Right cardiac atrium (tissue), 5 donors: ENCODE results near the gene COPZ1. TPM values are rescaled to one million over a fixed set of nuclear protein-coding genes. Genes with fewer than 3 reads are reported as not detected.
A peak's percentile ranks its signal among the peaks of the same experiment; 100 is the strongest.
"Not testable (repeated sequence)": the region's sequence is repeated elsewhere in the genome, so short reads cannot be mapped to it uniquely, and the experiment has no call there.

Source experiments
- ATAC-seq, 2 donors: fragments of 200-7000 bp; cut with Tn5 transposase; one replicate each; pipeline versions ENCODE4 v1.8.0 to v1.9.1; 2020; ENCODE audit warnings: moderate library complexity in 2 of 2, mild to moderate bottlenecking in 1 of 2
- DNase-seq, 3 donors: peaks; one replicate each; pipeline ENCODE4 v3.0.0-alpha.2; 2020
- H3K27ac ChIP-seq: one replicate; pipeline ENCODE4 v1.5.1; 2013; ENCODE audit warnings: mild to moderate bottlenecking, low read length, control low read depth, moderate library complexity
- H3K27me3 ChIP-seq: one replicate; pipeline ENCODE4 v1.6.1; 2013; ENCODE audit not compliant: control insufficient read depth, insufficient read depth
- H3K4me1 ChIP-seq: one replicate; pipeline ENCODE4 v1.6.1; 2013; ENCODE audit warnings: low read length; ENCODE audit not compliant: control insufficient read depth, insufficient read depth
- H3K4me3 ChIP-seq: one replicate; pipeline ENCODE4 v1.5.1; 2013; ENCODE audit warnings: low read length, control low read depth
- H3K9me3 ChIP-seq: one replicate; pipeline ENCODE4 v1.6.1; 2013; ENCODE audit warnings: low read length; ENCODE audit not compliant: control insufficient read depth
- WGBS: extraction: QIAGEN DNeasy Blood & Tissue Kit; methylation state at CpG from one replicate; pipeline ENCODE4 v1.1.7; 2013; 5-methylcytosine and 5-hydroxymethylcytosine counted together
- intact Hi-C, 4 donors: fragments of 100-400 bp; cut with DNase I; formaldehyde crosslinking; loops; one replicate each; pipeline versions ENCODE4 v1.11.0 to v1.14.0; 2022 to 2023
- polyA plus RNA-seq: library from polyadenylated mRNA; stranded (reverse); fragments of 200-250 nt; gene quantifications from one replicate; pipeline ENCODE4 v1.2.3, GENCODE V29; 2013
- total RNA-seq, 4 donors: library from RNA; stranded (reverse); fragmentation: NEBNext Ultra II Directional; extraction: Animal tissue kit (Norgen Biotek cat#: 25700); gene quantifications; one replicate each; pipeline ENCODE4 v1.2.1, GENCODE V29; 2021
- donor health status: healthy with polysubstance abuse.
- donor health status: DM: no; HTN: yes; CAD: no.
- donor health status: DM: no; HTN: no; CAD: no.
- donor health status: DM: no; HTN: yes; CAD: no; lungs with severe emphysema.
- donor health status: DM: yes; HTN: yes; CAD: no.

The COPZ1 gene
- total and polyA plus RNA-seq, 5 donors = 103 to 120 (median 119) TPM

GRCh38 chr12:54284070-54284780 lies 40.7 kb upstream of the COPZ1 start:
- H3K27ac ChIP-seq, DNase-seq, H3K9me3 ChIP-seq, ATAC-seq, H3K27me3 ChIP-seq, H3K4me1 ChIP-seq, H3K4me3 ChIP-seq: not testable (repeated sequence)
- 58% methylated on average over 1 of the region's 2 CpGs for WGBS
- intact Hi-C loops = loop anchor here in 1 of 4 donors (10.0 kb wide), 1 partner anchor 81 kb away; the partner anchor contains the start of gene GPR84

- Histone ChIP-seq H3K27me3 (no peaks in the 10 kb centered on the region), H3K27ac (no peak overlapping the region), H3K4me3 (no peak overlapping the region), H3K9me3 (no peaks in the 10 kb centered on the region), H3K4me1 (peaks cover 3% of the 10 kb centered on the region)
- DNase-seq = no peak
- 49% methylated on average over 5 of the region's 5 CpGs for WGBS
- ATAC-seq = no peak
- intact Hi-C loops = loop anchor here in 1 of 4 donors (10.0 kb wide), 1 partner anchor 79 kb away; the partner anchor contains the start of gene GPR84
These were observed 39.5 kb upstream of the COPZ1 start for GRCh38 chr12:54285150-54286041.

- no peaks in the 10 kb centered on the region for H3K9me3 ChIP-seq
- peak; percentile 21 to 56 for ATAC-seq
- no peak overlapping the region for H3K4me3 ChIP-seq
- 47% methylated on average over 12 of the region's 12 CpGs for WGBS
- no peak for DNase-seq
- H3K27ac ChIP-seq = no peak overlapping the region
- intact Hi-C loops = loop anchor here in 1 of 4 donors (10.0 kb wide), 1 partner anchor 78 kb away; the partner anchor contains the start of gene GPR84
- no peaks in the 10 kb centered on the region for H3K27me3 ChIP-seq
- peaks cover 3% of the 10 kb centered on the region for H3K4me1 ChIP-seq
These were observed 38.6 kb upstream of the COPZ1 start for GRCh38 chr12:54286042-54287030.

- peaks cover 2% of the 10 kb centered on the region for H3K4me1 ChIP-seq
- ATAC-seq (no peak), DNase-seq (no peak)
- no peak overlapping the region for H3K27ac ChIP-seq
- H3K4me3 ChIP-seq = no peak overlapping the region
- H3K27me3 ChIP-seq = no peaks in the 10 kb centered on the region
- no peaks in the 10 kb centered on the region for H3K9me3 ChIP-seq
- 66% methylated on average over 8 of the region's 8 CpGs for WGBS
- intact Hi-C loops = loop anchor here in 1 of 4 donors (10.0 kb wide), 1 partner anchor 77 kb away; the partner anchor contains the start of gene GPR84
These were observed 37.4 kb upstream of the COPZ1 start for GRCh38 chr12:54287261-54288157.

GRCh38 chr12:54292083-54292930 lies 32.6 kb upstream of the COPZ1 start:
- WGBS = 85% methylated on average over 30 of the region's 30 CpGs
- H3K4me3 ChIP-seq = no peak overlapping the region
- DNase-seq = no peak
- H3K9me3 ChIP-seq = no peaks in the 10 kb centered on the region
- no peaks in the 10 kb centered on the region for H3K4me1 ChIP-seq
- intact Hi-C loops = loop anchor here in 1 of 4 donors (10.0 kb wide), 1 partner anchor 72 kb away; the partner anchor contains the start of gene GPR84
- ATAC-seq = no peak
- no peak overlapping the region for H3K27ac ChIP-seq
- no peaks in the 10 kb centered on the region for H3K27me3 ChIP-seq

- no peak overlapping the region for H3K27ac ChIP-seq
- H3K27me3 ChIP-seq = no peaks in the 10 kb centered on the region
- DNase-seq = no peak
- no peaks in the 10 kb centered on the region for H3K9me3 ChIP-seq
- intact Hi-C loops = loop anchor here in 1 of 4 donors (10.0 kb wide), 1 partner anchor 72 kb away; the partner anchor contains the start of gene GPR84
- no peak for ATAC-seq
- H3K4me3 ChIP-seq = no peak overlapping the region
- H3K4me1 ChIP-seq = no peaks in the 10 kb centered on the region
- WGBS = 98% methylated on average over 7 of the region's 7 CpGs
These were observed 32.0 kb upstream of the COPZ1 start for GRCh38 chr12:54292931-54293241.

- intact Hi-C loops = loop anchor here in 1 of 4 donors (10.0 kb wide), 1 partner anchor 70 kb away; the partner anchor contains the start of gene GPR84
- Histone ChIP-seq H3K4me1 (no peaks in the 10 kb centered on the region), H3K27ac (no peak overlapping the region), H3K27me3 (no peaks in the 10 kb centered on the region), H3K4me3 (no peak overlapping the region), H3K9me3 (no peaks in the 10 kb centered on the region)
- DNase-seq (peak; percentile 40 to 79 (median 71)), ATAC-seq (peak; percentile 44 to 66)
- 63% methylated on average over 9 of the region's 9 CpGs for WGBS
These were observed 30.6 kb upstream of the COPZ1 start for GRCh38 chr12:54294152-54294952.

- Histone ChIP-seq H3K27me3 (no peaks in the 10 kb centered on the region), H3K27ac (no peak overlapping the region), H3K4me3 (no peak overlapping the region), H3K4me1 (no peaks in the 10 kb centered on the region), H3K9me3 (no peaks in the 10 kb centered on the region)
- DNase-seq (no peak), ATAC-seq (peak in 1 of 2 donors; percentile 4)
- 68% methylated on average over 9 of the region's 9 CpGs for WGBS
- intact Hi-C loops = loop anchor here in 1 of 4 donors (10.0 kb wide), 1 partner anchor 70 kb away; the partner anchor contains the start of gene GPR84
These were observed 29.9 kb upstream of the COPZ1 start for GRCh38 chr12:54294953-54295566.
